ENCODE results near the gene ABHD8. TPM values are rescaled to one million over a fixed set of nuclear protein-coding genes. Genes with fewer than 3 reads are reported as not detected.

Gene ABHD8
- total and polyA plus RNA-seq, 2 of the 13 experiments (the other 11 are each of a cell fraction or from before 2014, with no cell fraction given) = 6.3 to 7.2 TPM

DNA sequence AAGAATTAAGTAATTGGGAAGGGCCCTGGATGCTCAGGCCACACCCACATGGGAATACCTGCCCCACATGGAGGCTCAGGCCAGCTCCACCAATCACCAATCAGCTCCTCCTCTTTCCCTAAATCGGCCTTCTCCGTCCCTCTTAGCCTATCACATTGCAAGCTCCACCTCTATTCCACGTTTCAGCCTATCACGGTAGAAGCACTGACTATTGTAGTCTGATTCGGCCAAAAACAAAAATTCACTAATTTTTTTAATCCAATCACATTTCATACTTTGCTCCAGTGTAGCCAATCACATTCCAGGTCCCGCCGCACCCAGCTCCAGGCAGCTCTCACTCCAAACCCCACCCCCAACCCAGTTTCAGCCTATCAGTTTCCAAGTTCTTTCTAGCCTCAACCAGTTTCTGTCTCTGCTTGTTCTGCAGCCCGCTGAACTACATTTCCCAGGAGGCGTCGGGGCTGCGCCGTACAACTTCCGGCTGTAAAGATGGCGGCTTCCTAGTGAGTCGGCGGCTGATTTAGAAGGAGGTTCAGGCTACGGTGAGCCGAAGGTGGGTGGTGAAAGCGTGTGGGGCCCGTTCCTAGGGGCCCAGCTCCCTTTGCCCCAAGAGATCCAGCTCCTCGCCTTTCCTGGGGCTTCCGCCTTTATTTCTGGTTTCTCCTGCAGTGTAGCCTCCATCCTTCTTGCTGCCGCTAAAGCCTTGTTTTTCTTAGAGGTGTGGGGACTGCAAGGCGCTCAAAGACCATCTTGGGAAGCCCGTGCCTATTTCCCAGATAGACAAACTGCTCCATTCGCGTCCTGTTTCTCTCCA, 36.0 kb downstream of the ABHD8 start, which contains the start of gene BABAM1 (continued):
- TF ChIP-seq KDM6A (CRISPR knock-in tag; IDR thresholded peaks at IDR 0.05; ENCODE audit: low read depth) = 0 out of 2 replicates have a peak, but pooled peaks have one; percentile 16
- peak; percentile 85 for TF ChIP-seq PHF20 (CRISPR knock-in tag; IDR thresholded peaks at IDR 0.05)
- TF ChIP-seq RXRA (CRISPR knock-in tag; IDR thresholded peaks at IDR 0.05) = peak; percentile 23; the same call in 1 of the 2 replicates
- TF ChIP-seq U2AF2 (IDR thresholded peaks at IDR 0.05; ENCODE audit: low read depth, low read length) = no peak
- TF ChIP-seq NCOR1 (IDR thresholded peaks at IDR 0.05; ENCODE audit: borderline replicate concordance, low read length) = peak; percentile 23; the same call in 1 of the 2 replicates
- TF ChIP-seq, protein P1, sequence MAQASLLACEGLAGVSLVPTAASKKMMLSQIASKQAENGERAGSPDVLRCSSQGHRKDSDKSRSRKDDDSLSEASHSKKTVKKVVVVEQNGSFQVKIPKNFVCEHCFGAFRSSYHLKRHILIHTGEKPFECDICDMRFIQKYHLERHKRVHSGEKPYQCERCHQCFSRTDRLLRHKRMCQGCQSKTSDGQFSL (CRISPR knock-in tag; IDR thresholded peaks at IDR 0.05) = no peak
- TF ChIP-seq ZNF724P (CRISPR knock-in tag; IDR thresholded peaks at IDR 0.05; ENCODE audit: borderline replicate concordance) = no peak
- TF ChIP-seq, protein P2, sequence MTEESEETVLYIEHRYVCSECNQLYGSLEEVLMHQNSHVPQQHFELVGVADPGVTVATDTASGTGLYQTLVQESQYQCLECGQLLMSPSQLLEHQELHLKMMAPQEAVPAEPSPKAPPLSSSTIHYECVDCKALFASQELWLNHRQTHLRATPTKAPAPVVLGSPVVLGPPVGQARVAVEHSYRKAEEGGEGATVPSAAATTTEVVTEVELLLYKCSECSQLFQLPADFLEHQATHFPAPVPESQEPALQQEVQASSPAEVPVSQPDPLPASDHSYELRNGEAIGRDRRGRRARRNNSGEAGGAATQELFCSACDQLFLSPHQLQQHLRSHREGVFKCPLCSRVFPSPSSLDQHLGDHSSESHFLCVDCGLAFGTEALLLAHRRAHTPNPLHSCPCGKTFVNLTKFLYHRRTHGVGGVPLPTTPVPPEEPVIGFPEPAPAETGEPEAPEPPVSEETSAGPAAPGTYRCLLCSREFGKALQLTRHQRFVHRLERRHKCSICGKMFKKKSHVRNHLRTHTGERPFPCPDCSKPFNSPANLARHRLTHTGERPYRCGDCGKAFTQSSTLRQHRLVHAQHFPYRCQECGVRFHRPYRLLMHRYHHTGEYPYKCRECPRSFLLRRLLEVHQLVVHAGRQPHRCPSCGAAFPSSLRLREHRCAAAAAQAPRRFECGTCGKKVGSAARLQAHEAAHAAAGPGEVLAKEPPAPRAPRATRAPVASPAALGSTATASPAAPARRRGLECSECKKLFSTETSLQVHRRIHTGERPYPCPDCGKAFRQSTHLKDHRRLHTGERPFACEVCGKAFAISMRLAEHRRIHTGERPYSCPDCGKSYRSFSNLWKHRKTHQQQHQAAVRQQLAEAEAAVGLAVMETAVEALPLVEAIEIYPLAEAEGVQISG (CRISPR knock-in tag; IDR thresholded peaks at IDR 0.05) = peak; percentile 91
- TF ChIP-seq CREB1 (IDR thresholded peaks at IDR 0.05) = peak; percentile 77
- peak; percentile 95 for TF ChIP-seq CREB1 (CRISPR knock-in tag; IDR thresholded peaks at IDR 0.05)
- TF ChIP-seq ZNF354B (CRISPR knock-in tag; IDR thresholded peaks at IDR 0.05) = no peak
- no peak for TF ChIP-seq ZNF484 (CRISPR knock-in tag; IDR thresholded peaks at IDR 0.05; ENCODE audit: borderline replicate concordance, low read depth)
- TF ChIP-seq HDAC2 (CRISPR knock-in tag; IDR thresholded peaks at IDR 0.05) = peak; percentile 53; the same call in 1 of the 2 replicates
- TF ChIP-seq, protein P3, sequence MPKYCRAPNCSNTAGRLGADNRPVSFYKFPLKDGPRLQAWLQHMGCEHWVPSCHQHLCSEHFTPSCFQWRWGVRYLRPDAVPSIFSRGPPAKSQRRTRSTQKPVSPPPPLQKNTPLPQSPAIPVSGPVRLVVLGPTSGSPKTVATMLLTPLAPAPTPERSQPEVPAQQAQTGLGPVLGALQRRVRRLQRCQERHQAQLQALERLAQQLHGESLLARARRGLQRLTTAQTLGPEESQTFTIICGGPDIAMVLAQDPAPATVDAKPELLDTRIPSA (CRISPR knock-in tag; IDR thresholded peaks at IDR 0.05; ENCODE audit: borderline replicate concordance) = no peak
- TF ChIP-seq MAZ (IDR thresholded peaks at IDR 0.05; ENCODE audit: borderline replicate concordance, low read depth, low read length) = no peak
- TF ChIP-seq MAZ (CRISPR knock-in tag; IDR thresholded peaks at IDR 0.05; ENCODE audit: low read depth) = 0 out of 2 replicates have a peak, but pooled peaks have one; percentile 26
- TF ChIP-seq, protein P4, sequence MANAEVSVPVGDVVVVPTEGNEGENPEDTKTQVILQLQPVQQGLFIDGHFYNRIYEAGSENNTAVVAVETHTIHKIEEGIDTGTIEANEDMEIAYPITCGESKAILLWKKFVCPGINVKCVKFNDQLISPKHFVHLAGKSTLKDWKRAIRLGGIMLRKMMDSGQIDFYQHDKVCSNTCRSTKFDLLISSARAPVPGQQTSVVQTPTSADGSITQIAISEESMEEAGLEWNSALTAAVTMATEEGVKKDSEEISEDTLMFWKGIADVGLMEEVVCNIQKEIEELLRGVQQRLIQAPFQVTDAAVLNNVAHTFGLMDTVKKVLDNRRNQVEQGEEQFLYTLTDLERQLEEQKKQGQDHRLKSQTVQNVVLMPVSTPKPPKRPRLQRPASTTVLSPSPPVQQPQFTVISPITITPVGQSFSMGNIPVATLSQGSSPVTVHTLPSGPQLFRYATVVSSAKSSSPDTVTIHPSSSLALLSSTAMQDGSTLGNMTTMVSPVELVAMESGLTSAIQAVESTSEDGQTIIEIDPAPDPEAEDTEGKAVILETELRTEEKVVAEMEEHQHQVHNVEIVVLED (CRISPR knock-in tag; IDR thresholded peaks at IDR 0.05; ENCODE audit: borderline replicate concordance) = peak; percentile 86; the same call in 1 of the 2 replicates
- peak; percentile 82 for TF ChIP-seq SP4 (CRISPR knock-in tag; IDR thresholded peaks at IDR 0.05)
- TF ChIP-seq, protein P5, sequence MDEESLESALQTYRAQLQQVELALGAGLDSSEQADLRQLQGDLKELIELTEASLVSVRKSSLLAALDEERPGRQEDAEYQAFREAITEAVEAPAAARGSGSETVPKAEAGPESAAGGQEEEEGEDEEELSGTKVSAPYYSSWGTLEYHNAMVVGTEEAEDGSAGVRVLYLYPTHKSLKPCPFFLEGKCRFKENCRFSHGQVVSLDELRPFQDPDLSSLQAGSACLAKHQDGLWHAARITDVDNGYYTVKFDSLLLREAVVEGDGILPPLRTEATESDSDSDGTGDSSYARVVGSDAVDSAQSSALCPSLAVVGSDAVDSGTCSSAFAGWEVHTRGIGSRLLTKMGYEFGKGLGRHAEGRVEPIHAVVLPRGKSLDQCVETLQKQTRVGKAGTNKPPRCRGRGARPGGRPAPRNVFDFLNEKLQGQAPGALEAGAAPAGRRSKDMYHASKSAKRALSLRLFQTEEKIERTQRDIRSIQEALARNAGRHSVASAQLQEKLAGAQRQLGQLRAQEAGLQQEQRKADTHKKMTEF (CRISPR knock-in tag; IDR thresholded peaks at IDR 0.05) = peak; percentile 49; the same call in 1 of the 2 replicates
- TF ChIP-seq ZNF746 (CRISPR knock-in tag; IDR thresholded peaks at IDR 0.05) = no peak
